GM12864 (cell line): ENCODE data around the gene FTH1.
"Not testable (repeated sequence)": the region's sequence is repeated elsewhere in the genome, so short reads cannot be mapped to it uniquely, and the experiment has no call there.

Experiments
- DNase-seq: peaks from one replicate; pipeline ENCODE4 v3.0.0-alpha.2; 2011; ENCODE audit warnings: low read depth
- H3K4me3 ChIP-seq: 2 replicates; pipeline ENCODE4 v1.5.1; 2011; ENCODE audit warnings: mild to moderate bottlenecking, low read depth, low read length, control low read depth
- CTCF ChIP-seq: IDR thresholded peaks from 2 replicates; pipeline ENCODE4 v1.5.1; 2011; ENCODE audit warnings: low read depth, mild to moderate bottlenecking, moderate library complexity, low read length, control low read depth, inconsistent platforms; ENCODE audit errors: missing control alignments

FTH1 gene

GRCh38 chr11:61957021-61957770 is 10.2 kb downstream of the FTH1 start:
- no peak for TF ChIP-seq CTCF
- no peak for DNase-seq
- H3K4me3 ChIP-seq: no peak overlapping the region

GRCh38 chr11:61956191-61957020 is 11.0 kb downstream of the FTH1 start:
- TF ChIP-seq CTCF: no peak
- H3K4me3 ChIP-seq: no peak overlapping the region
- DNase-seq: no peak

GRCh38 chr11:61955422-61956135 is 11.9 kb downstream of the FTH1 start:
- H3K4me3 ChIP-seq: no peak overlapping the region
- DNase-seq: no peak
- no peak for TF ChIP-seq CTCF

- H3K4me3 ChIP-seq: no peak overlapping the region
- no peak for DNase-seq
- TF ChIP-seq CTCF: no peak
Observed at GRCh38 chr11:61954851-61955421, 12.5 kb downstream of the FTH1 start.

GRCh38 chr11:61954106-61954850 is 13.2 kb downstream of the FTH1 start:
- no peak overlapping the region for H3K4me3 ChIP-seq
- no peak for TF ChIP-seq CTCF
- no peak for DNase-seq

GRCh38 chr11:61953632-61954031 is 13.8 kb downstream of the FTH1 start:
- not testable (repeated sequence) for H3K4me3 ChIP-seq, DNase-seq
